ENCODE data around the gene WDFY4.

WDFY4 gene

DNA sequence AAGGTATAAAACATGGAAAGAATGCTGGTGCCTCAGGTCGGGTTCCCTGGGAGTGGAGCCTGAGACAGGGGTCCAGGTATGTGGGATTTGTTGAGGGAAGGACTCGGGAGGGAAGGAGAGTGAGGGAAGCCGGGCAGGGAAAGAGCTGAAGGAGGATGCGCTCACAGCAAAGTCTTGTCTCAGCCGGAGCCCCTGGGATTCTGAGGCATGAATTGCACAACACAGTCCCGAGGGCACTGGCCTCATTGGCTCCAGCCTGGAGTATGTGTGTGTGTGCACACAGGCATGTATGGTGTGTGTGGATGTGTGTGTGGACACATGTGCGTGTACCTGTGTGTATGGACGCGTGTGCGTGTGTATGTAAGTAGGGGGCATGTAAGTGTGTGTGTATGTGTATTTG lies 87.4 kb downstream of the WDFY4 start:
- TF ChIP-seq, protein P1, sequence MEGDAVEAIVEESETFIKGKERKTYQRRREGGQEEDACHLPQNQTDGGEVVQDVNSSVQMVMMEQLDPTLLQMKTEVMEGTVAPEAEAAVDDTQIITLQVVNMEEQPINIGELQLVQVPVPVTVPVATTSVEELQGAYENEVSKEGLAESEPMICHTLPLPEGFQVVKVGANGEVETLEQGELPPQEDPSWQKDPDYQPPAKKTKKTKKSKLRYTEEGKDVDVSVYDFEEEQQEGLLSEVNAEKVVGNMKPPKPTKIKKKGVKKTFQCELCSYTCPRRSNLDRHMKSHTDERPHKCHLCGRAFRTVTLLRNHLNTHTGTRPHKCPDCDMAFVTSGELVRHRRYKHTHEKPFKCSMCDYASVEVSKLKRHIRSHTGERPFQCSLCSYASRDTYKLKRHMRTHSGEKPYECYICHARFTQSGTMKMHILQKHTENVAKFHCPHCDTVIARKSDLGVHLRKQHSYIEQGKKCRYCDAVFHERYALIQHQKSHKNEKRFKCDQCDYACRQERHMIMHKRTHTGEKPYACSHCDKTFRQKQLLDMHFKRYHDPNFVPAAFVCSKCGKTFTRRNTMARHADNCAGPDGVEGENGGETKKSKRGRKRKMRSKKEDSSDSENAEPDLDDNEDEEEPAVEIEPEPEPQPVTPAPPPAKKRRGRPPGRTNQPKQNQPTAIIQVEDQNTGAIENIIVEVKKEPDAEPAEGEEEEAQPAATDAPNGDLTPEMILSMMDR (conservative IDR thresholded peaks at IDR 0.05; ENCODE audit: control insufficient read depth, insufficient read depth, low read depth, low read length), result no peak
- H3K4me3 ChIP-seq (ENCODE audit: control insufficient read depth, low read depth, low read length), result no peak overlapping the region
- DNase-seq (ENCODE audit: low read depth), result no peak

DNA sequence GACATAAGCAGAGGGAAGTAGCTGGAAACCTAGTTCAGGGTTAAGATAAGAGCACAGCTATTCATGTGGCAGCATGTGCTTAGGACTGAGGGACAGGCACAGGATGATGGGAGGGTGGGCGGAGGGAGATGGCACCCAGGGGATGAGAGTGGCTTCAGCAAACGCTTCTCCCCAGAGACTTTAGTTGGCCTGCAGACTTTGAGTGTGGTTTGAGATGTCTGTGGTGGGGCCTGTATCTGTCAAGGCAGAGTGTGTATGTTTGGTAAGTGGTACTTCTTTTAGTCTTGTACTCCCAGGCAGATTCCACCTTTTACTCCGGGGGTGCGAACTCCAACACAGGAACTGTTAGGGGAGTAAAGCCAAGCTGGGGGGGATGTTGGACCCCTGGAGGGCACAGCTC lies 88.9 kb downstream of the WDFY4 start:
- no peak for DNase-seq (ENCODE audit: low read depth)
- TF ChIP-seq, protein P1 (conservative IDR thresholded peaks at IDR 0.05; ENCODE audit: control insufficient read depth, insufficient read depth, low read depth, low read length), result no peak
- H3K4me3 ChIP-seq (ENCODE audit: control insufficient read depth, low read depth, low read length), result no peak overlapping the region

DNA sequence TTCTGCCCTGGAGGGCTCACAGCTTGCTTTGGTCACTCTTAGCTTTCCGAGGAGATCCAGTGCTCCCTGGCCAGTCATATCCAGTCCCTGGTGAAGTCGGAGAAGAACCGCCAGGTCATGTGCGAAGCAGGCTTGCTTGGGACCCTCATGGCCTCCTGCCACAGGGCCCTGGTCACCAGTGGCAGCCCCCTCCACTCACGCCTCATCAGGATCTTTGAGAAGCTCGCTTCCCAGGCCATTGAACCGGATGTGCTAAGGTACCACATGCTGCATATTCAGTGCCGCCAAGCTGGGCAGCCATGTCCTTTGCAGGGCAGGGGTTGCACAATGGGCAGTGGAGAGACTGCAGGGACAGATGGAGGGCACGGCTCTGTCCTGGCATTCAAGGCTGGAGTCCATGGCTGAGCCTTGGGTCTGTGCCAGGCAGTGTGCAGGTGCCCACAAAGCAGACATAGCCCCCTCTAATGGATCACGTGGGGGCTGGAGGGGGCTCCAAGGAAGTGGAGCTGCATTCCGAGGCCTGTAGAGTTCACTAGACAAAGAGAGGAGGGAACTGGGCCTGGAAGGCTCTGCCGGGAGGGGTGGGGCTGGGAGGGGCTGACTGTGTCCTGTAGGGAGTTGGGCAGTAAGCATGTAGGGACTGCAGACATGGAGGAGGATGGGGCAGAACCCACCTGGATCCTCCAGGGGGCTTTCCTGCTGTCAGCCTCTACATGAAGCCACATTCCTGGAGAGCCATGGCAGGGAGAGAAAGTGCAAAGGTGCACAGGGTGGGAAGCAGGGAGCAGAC lies 89.9 kb downstream of the WDFY4 start:
- DNase-seq (ENCODE audit: low read depth), result no peak
- no peak overlapping the region for H3K4me3 ChIP-seq (ENCODE audit: control insufficient read depth, low read depth, low read length)
- TF ChIP-seq, protein P1 (conservative IDR thresholded peaks at IDR 0.05; ENCODE audit: control insufficient read depth, insufficient read depth, low read depth, low read length), result no peak

DNA sequence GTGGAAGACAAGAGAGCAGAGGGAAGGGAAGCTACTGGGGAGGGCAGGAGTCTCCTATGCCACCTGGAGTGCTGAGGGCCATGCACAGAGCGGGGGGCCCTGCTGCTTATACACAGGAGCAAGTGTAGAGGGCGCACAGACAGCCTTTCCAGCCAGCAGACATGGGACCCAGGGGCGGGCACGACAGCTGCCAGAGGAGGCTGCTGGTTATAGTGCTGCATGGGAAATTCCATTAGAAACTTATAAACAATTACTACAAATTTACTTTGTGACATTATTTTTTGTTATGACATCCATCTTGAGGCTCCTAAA lies 90.5 kb downstream of the WDFY4 start:
- DNase-seq (ENCODE audit: low read depth), result no peak
- H3K4me3 ChIP-seq (ENCODE audit: control insufficient read depth, low read depth, low read length), result no peak overlapping the region
- TF ChIP-seq, protein P1 (conservative IDR thresholded peaks at IDR 0.05; ENCODE audit: control insufficient read depth, insufficient read depth, low read depth, low read length), result no peak

DNA sequence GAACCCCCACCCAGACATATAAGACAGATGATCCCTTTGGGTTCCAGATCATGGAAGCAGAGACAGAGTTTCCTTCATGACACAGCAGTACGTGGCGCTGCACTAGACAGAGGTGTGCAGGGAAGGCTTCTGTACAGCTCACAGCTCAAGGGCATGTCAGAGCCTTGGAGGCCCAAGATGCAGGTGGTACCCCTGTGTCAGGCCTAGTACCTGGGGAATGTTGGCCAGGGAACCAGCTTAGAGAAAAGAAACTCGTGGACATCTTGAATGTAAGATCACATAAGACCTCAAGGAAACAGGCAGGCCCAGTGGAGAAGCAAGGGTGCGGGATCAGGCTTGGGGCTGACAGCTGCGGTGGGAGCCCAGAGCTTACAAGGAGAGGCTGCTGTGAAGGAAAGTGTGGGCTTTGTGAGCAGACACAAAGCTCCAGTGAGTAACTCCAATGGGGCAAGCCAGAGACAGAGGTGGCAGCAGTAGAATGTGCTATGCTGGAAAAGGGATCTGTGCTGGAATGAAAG lies 91.4 kb downstream of the WDFY4 start:
- TF ChIP-seq, protein P1 (conservative IDR thresholded peaks at IDR 0.05; ENCODE audit: control insufficient read depth, insufficient read depth, low read depth, low read length), result no peak
- H3K4me3 ChIP-seq (ENCODE audit: control insufficient read depth, low read depth, low read length), result no peak overlapping the region
- no peak for DNase-seq (ENCODE audit: low read depth)

DNA sequence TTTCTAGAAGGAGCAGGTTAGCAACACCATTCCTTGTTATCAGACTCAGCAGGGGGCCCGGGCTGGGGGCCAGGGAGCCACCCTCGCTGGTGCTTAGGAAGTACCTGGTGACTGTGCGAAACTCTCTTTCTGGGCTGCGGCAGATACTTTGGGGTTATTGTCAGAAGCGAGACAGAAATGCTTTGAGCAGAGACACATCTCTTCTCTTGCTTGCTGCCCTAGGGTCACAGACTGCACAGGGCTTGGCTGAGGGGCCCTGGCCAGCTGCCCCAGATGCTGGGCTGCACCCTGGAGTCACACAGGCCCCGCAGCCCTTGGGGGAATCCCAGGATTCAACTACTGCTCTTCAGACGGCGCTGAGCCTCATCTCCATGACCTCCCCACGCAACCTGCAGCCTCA lies 91.9 kb downstream of the WDFY4 start:
- DNase-seq (ENCODE audit: low read depth), result no peak
- no peak overlapping the region for H3K4me3 ChIP-seq (ENCODE audit: control insufficient read depth, low read depth, low read length)
- TF ChIP-seq, protein P1 (conservative IDR thresholded peaks at IDR 0.05; ENCODE audit: control insufficient read depth, insufficient read depth, low read depth, low read length), result no peak

Measured in fibroblast of mammary gland (primary cell).